GM06990 (cell line): ENCODE measurements around the gene NDUFV2.
"Not testable (repeated sequence)": the region's sequence is repeated elsewhere in the genome, so short reads cannot be mapped to it uniquely, and the experiment has no call there.

Source experiments
- DNase-seq: peaks from one replicate; pipeline ENCODE4 v3.0.0-alpha.2; 2011; ENCODE audit not compliant: insufficient read length; ENCODE audit errors: extremely low read depth
- H3K27me3 ChIP-seq: replicated peaks from 2 replicates; pipeline ENCODE4 v1.6.0; 2011; ENCODE audit warnings: low read length; ENCODE audit not compliant: control insufficient read depth, insufficient read depth
- H3K36me3 ChIP-seq: 2 replicates; pipeline ENCODE4 v1.5.1; 2011; ENCODE audit warnings: low read length; ENCODE audit not compliant: control insufficient read depth, insufficient read depth
- H3K4me3 ChIP-seq: replicated peaks from 2 replicates; pipeline ENCODE4 v1.5.1; 2011; ENCODE audit warnings: low read depth, mild to moderate bottlenecking, control low read depth, low read length
- CTCF ChIP-seq: IDR thresholded peaks from 2 replicates; pipeline ENCODE4 v1.5.1; 2011; ENCODE audit warnings: low read length, control low read depth, mild to moderate bottlenecking, inconsistent platforms; ENCODE audit not compliant: insufficient read depth, poor library complexity, severe bottlenecking

NDUFV2 gene

GRCh38 chr18:9082711-9083510, 19.6 kb upstream of the NDUFV2 start:
- TF ChIP-seq CTCF: peak; percentile 1
- no peaks in the 10 kb centered on the region for H3K36me3 ChIP-seq
- no peaks in the 10 kb centered on the region for H3K27me3 ChIP-seq
- peak; percentile 62 for DNase-seq
- peak overlapping the region; percentile 0; the same call in 1 of the 2 replicates for H3K4me3 ChIP-seq

GRCh38 chr18:9086015-9086414, 16.5 kb upstream of the NDUFV2 start:
- H3K27me3 ChIP-seq: no peaks in the 10 kb centered on the region
- DNase-seq: no peak
- TF ChIP-seq CTCF: no peak
- H3K4me3 ChIP-seq: no peak overlapping the region
- no peaks in the 10 kb centered on the region for H3K36me3 ChIP-seq

GRCh38 chr18:9086624-9087023, 15.9 kb upstream of the NDUFV2 start:
- no peak overlapping the region for H3K4me3 ChIP-seq
- no peak for TF ChIP-seq CTCF
- H3K27me3 ChIP-seq: no peaks in the 10 kb centered on the region
- no peak for DNase-seq
- no peaks in the 10 kb centered on the region for H3K36me3 ChIP-seq

GRCh38 chr18:9087144-9087543, 15.4 kb upstream of the NDUFV2 start:
- no peak for DNase-seq
- H3K4me3 ChIP-seq: no peak overlapping the region
- H3K36me3 ChIP-seq: no peaks in the 10 kb centered on the region
- no peaks in the 10 kb centered on the region for H3K27me3 ChIP-seq
- no peak for TF ChIP-seq CTCF

GRCh38 chr18:9088252-9088651, 14.2 kb upstream of the NDUFV2 start:
- DNase-seq: no peak
- H3K36me3 ChIP-seq: no peaks in the 10 kb centered on the region
- no peaks in the 10 kb centered on the region for H3K27me3 ChIP-seq
- H3K4me3 ChIP-seq: no peak overlapping the region
- no peak for TF ChIP-seq CTCF

GRCh38 chr18:9088727-9089126, 13.8 kb upstream of the NDUFV2 start:
- not testable (repeated sequence) for DNase-seq, H3K4me3 ChIP-seq, H3K36me3 ChIP-seq, H3K27me3 ChIP-seq
